ENCODE results near the gene KLHL30. TPM values are rescaled to one million over a fixed set of nuclear protein-coding genes. Genes with fewer than 3 reads are reported as not detected.

KLHL30 gene
- total RNA-seq, 2 donors from 2014 or later, result not detected

DNA sequence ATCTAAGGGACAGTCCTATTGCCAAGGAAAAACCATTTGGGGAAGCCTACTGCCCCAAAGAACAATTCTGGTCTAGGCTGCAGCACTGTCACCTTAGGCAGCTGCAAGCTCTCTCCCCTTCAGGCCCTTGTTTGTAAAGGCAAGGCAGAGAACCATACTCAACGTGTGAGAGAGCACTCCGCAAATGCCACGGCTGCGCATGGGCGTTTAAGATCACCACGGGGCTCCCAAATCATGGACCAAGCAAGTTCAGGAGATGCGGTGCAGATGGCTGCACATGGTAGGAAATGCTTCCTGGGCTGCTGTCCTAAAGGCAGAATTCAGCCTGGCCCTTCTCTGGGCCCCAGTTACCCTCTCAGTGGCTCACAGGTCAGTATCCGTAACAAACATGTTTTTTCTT, 35.8 kb downstream of the KLHL30 start:
- Mint-ChIP-seq H3K36me3 (ENCODE audit: low read depth) (peaks cover 66% of the 10 kb centered on the region), H3K27me3 (ENCODE audit: insufficient read depth) (no peaks in the 10 kb centered on the region)

GRCh38 chr2:238174701-238175100, 36.2 kb downstream of the KLHL30 start:
- Histone ChIP-seq H3K36me3 (ENCODE audit: control insufficient read depth, insufficient read depth, low read length) (peaks cover 88% of the 10 kb centered on the region), H3K9me3 (ENCODE audit: control insufficient read depth, low read length) (no peaks in the 10 kb centered on the region), H3K27me3 (ENCODE audit: control insufficient read depth, insufficient read depth, low read length, poor library complexity, severe bottlenecking) (no peaks in the 10 kb centered on the region), H3K9ac (ENCODE audit: extremely low read depth, low read length, poor library complexity, severe bottlenecking) (no peak overlapping the region), H3K4me1 (ENCODE audit: control insufficient read depth, insufficient read depth, low read length) (no peaks in the 10 kb centered on the region), H3K27ac (ENCODE audit: low read depth, low read length) (no peak overlapping the region), H3K4me3 (ENCODE audit: low read length) (no peak overlapping the region)
- Mint-ChIP-seq H3K27me3 (ENCODE audit: insufficient read depth) (no peaks in the 10 kb centered on the region), H3K36me3 (ENCODE audit: low read depth) (peaks cover 69% of the 10 kb centered on the region), H3K4me1 (peaks cover 6% of the 10 kb centered on the region), H3K4me3 (no peak overlapping the region), H3K27ac (no peak overlapping the region), H3K9me3 (no peaks in the 10 kb centered on the region)
- 92 to 100% methylated on average over 2 to 3 of the region's 3 CpGs for WGBS, 2 experiments (ENCODE audit: insufficient coverage in 1 of 2, insufficient read length in 1 of 2)
- no peak for TF ChIP-seq CTCF (conservative IDR thresholded peaks at IDR 0.05)
- no peak for DNase-seq

More for the DNA sequence above, 35.8 kb downstream of the KLHL30 start:
- H3K9me3 ChIP-seq (ENCODE audit: control insufficient read depth, low read length), result no peaks in the 10 kb centered on the region
- peaks cover 86% of the 10 kb centered on the region for H3K36me3 ChIP-seq (ENCODE audit: control insufficient read depth, insufficient read depth, low read length)
- Mint-ChIP-seq H3K4me1 (peaks cover 6% of the 10 kb centered on the region), H3K4me3 (no peak overlapping the region), H3K27ac (no peak overlapping the region), H3K9me3 (no peaks in the 10 kb centered on the region)
- H3K4me3 ChIP-seq (ENCODE audit: low read length), result no peak overlapping the region
- H3K4me1 ChIP-seq (ENCODE audit: control insufficient read depth, insufficient read depth, low read length), result no peaks in the 10 kb centered on the region
- H3K27ac ChIP-seq (ENCODE audit: low read depth, low read length), result no peak overlapping the region
- no peak overlapping the region for H3K9ac ChIP-seq (ENCODE audit: extremely low read depth, low read length, poor library complexity, severe bottlenecking)
- whole genome bisulfite sequencing, 2 experiments (ENCODE audit: insufficient coverage in 1 of 2, insufficient read length in 1 of 2), result 96 to 100% methylated on average over 5 to 8 of the region's 8 CpGs
- DNase-seq, result no peak
- no peak for TF ChIP-seq CTCF (conservative IDR thresholded peaks at IDR 0.05)
- H3K27me3 ChIP-seq (ENCODE audit: control insufficient read depth, insufficient read depth, low read length, poor library complexity, severe bottlenecking), result no peaks in the 10 kb centered on the region

GRCh38 chr2:238176613-238177012, 38.1 kb downstream of the KLHL30 start:
- no peak overlapping the region for H3K9ac ChIP-seq (ENCODE audit: extremely low read depth, low read length, poor library complexity, severe bottlenecking)
- H3K9me3 ChIP-seq (ENCODE audit: control insufficient read depth, low read length), result no peaks in the 10 kb centered on the region
- Mint-ChIP-seq H3K4me1 (peaks cover 6% of the 10 kb centered on the region), H3K9me3 (no peaks in the 10 kb centered on the region), H3K36me3 (ENCODE audit: low read depth) (peaks cover 72% of the 10 kb centered on the region), H3K27ac (no peak overlapping the region), H3K4me3 (no peak overlapping the region), H3K27me3 (ENCODE audit: insufficient read depth) (no peaks in the 10 kb centered on the region)
- H3K27me3 ChIP-seq (ENCODE audit: control insufficient read depth, insufficient read depth, low read length, poor library complexity, severe bottlenecking), result no peaks in the 10 kb centered on the region
- no peaks in the 10 kb centered on the region for H3K4me1 ChIP-seq (ENCODE audit: control insufficient read depth, insufficient read depth, low read length)
- no peak for TF ChIP-seq CTCF (conservative IDR thresholded peaks at IDR 0.05)
- peaks cover 88% of the 10 kb centered on the region for H3K36me3 ChIP-seq (ENCODE audit: control insufficient read depth, insufficient read depth, low read length)
- H3K27ac ChIP-seq (ENCODE audit: low read depth, low read length), result no peak overlapping the region
- no peak overlapping the region for H3K4me3 ChIP-seq (ENCODE audit: low read length)
- no peak for DNase-seq

Data from endodermal cell (in vitro differentiated cells).